ENCODE data around the gene NFATC2. TPM values are rescaled to one million over a fixed set of nuclear protein-coding genes. Genes with fewer than 3 reads are reported as not detected.

Gene NFATC2
- total and polyA plus RNA-seq, 2 of the 4 experiments (the other 2 are of a cell fraction), result 0.18 to 0.38 TPM

DNA sequence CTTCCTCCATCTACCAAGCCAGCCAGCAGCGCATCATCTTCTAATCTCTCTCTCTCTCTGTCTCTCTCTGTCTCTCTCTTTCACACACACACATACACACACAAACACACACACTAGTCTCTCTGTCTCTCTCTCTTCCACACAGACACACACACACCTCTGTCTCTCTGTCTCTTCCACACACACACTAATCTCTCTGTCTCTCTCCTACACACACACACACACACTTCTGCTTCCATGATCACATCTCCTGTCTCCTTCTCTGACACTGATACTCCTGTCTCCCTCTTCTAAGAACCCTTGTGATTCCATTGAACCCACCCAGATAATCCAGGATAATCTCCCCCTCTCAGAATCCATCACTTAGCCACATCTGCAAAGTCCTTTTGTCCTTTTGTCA lies 181.3 kb downstream of the NFATC2 start:
- H3K4me3 ChIP-seq (ENCODE audit: insufficient read depth, low read depth, low read length), result no peak overlapping the region
- in situ Hi-C loops (cut with MboI; ENCODE audit: low sequenced_read_pairs) (no loop called here), dilution Hi-C loops (cut with HindIII; ENCODE audit: low sequenced_read_pairs, unreplicated experiment) (no loop called here), intact Hi-C loops (cut with micrococcal nuclease) (no loop called here)
- H3K79me1 ChIP-seq (ENCODE audit: low read depth in 1 of 2, low read length in 2 of 2), result peaks cover 0 to 19% of the 10 kb centered on the region in 2 experiments; a peak in 2 of 4 replicates
- no peaks in the 10 kb centered on the region for H3K27me3 ChIP-seq (ENCODE audit: control insufficient read depth, insufficient read depth, low read length)
- H3K56ac ChIP-seq (ENCODE audit: extremely low read depth, insufficient read depth, low read length), result peak overlapping the region; percentile 45; the same call in 1 of the 2 replicates
- H3K4ac ChIP-seq (ENCODE audit: low read depth, low read length), result peak overlapping the region; percentile 97
- no peaks in the 10 kb centered on the region; the same call in 1 of the 2 replicates for H3K9me3 ChIP-seq (ENCODE audit: control insufficient read depth, insufficient read depth, low read length)
- no peaks in the 10 kb centered on the region for H4K20me1 ChIP-seq (ENCODE audit: insufficient read depth, low read length)
- peak overlapping the region; percentile 77 for H4K91ac ChIP-seq (ENCODE audit: insufficient read depth, low read depth, low read length)
- H2AFZ ChIP-seq (replicated peaks; ENCODE audit: low read length, poor library complexity), result peak overlapping the region; percentile 45
- H2BK5ac ChIP-seq (ENCODE audit: low read depth, low read length, poor library complexity, severe bottlenecking), result peak overlapping the region; percentile 88
- H3K9me1 ChIP-seq (ENCODE audit: insufficient read depth, low read length), result peaks cover 22% of the 10 kb centered on the region; the same call in 1 of the 2 replicates
- peak overlapping the region; percentile 98 for H2AK5ac ChIP-seq (ENCODE audit: low read depth, low read length)
- CTCF ChIA-PET, result interaction anchor here (1.1 kb wide), 1 partner anchor 374 kb away, joined by 3 read pairs; no protein-coding TSS in a partner anchor
- peak overlapping the region; percentile 61 for H4K5ac ChIP-seq (ENCODE audit: low read depth, low read length)
- peak overlapping the region; percentile 99 for H2BK120ac ChIP-seq (ENCODE audit: low read depth, low read length)
- H3K4me1 ChIP-seq (ENCODE audit: control insufficient read depth, insufficient read depth, low read length), result peaks cover 14% of the 10 kb centered on the region
- POLR2A ChIA-PET (ENCODE audit: unreplicated experiment), result no interaction called here
- peak overlapping the region; percentile 95; the same call in 2 of the 3 replicates for H2BK15ac ChIP-seq (ENCODE audit: low read depth, low read length)
- peak overlapping the region; percentile 98 for H2BK20ac ChIP-seq (ENCODE audit: low read depth, low read length)
- H3K18ac ChIP-seq (ENCODE audit: low read depth, low read length), result peak overlapping the region; percentile 83
- H3K9ac ChIP-seq (ENCODE audit: low read depth, low read length), result no peak overlapping the region
- H3K14ac ChIP-seq (replicated peaks; ENCODE audit: low read depth, low read length), result peak overlapping the region; percentile 99
- no TSS peak for BruUV-seq (replicated peaks)
- DNase-seq (no peak), ATAC-seq (ENCODE audit: low read depth) (no peak)
- H3K27ac ChIP-seq (ENCODE audit: insufficient read depth, low read length), result peak overlapping the region; percentile 51
- 93% methylated on average over 1 of the region's 1 CpG; no CpG with 5 or more reads in 1 of the 2 experiments for WGBS, 2 experiments (ENCODE audit: extremely low coverage in 2 of 2, insufficient read length in 1 of 2)
- H3K36me3 ChIP-seq (ENCODE audit: control insufficient read depth, insufficient read depth, low read length), result no peaks in the 10 kb centered on the region
- H4K8ac ChIP-seq (ENCODE audit: low read depth in 2 of 2, low read length in 2 of 2), result peak overlapping the region; percentile 73 to 82
- peak overlapping the region; percentile 60 for H2AK9ac ChIP-seq (replicated peaks; ENCODE audit: low read depth, low read length, poor library complexity)
- no peak for TF ChIP-seq BHLHE40 (IDR thresholded peaks at IDR 0.05; ENCODE audit: low read depth, low read length)
- TF ChIP-seq, protein P1, sequence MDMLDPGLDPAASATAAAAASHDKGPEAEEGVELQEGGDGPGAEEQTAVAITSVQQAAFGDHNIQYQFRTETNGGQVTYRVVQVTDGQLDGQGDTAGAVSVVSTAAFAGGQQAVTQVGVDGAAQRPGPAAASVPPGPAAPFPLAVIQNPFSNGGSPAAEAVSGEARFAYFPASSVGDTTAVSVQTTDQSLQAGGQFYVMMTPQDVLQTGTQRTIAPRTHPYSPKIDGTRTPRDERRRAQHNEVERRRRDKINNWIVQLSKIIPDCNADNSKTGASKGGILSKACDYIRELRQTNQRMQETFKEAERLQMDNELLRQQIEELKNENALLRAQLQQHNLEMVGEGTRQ (IDR thresholded peaks at IDR 0.05; ENCODE audit: low read depth, low read length), result no peak
- TF ChIP-seq, protein P2, sequence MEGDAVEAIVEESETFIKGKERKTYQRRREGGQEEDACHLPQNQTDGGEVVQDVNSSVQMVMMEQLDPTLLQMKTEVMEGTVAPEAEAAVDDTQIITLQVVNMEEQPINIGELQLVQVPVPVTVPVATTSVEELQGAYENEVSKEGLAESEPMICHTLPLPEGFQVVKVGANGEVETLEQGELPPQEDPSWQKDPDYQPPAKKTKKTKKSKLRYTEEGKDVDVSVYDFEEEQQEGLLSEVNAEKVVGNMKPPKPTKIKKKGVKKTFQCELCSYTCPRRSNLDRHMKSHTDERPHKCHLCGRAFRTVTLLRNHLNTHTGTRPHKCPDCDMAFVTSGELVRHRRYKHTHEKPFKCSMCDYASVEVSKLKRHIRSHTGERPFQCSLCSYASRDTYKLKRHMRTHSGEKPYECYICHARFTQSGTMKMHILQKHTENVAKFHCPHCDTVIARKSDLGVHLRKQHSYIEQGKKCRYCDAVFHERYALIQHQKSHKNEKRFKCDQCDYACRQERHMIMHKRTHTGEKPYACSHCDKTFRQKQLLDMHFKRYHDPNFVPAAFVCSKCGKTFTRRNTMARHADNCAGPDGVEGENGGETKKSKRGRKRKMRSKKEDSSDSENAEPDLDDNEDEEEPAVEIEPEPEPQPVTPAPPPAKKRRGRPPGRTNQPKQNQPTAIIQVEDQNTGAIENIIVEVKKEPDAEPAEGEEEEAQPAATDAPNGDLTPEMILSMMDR (conservative IDR thresholded peaks at IDR 0.05; ENCODE audit: low read depth, low read length), result no peak
- no peak for TF ChIP-seq RAD21 (IDR thresholded peaks at IDR 0.05; ENCODE audit: low read length)
- no peak for TF ChIP-seq CHD1 (IDR thresholded peaks at IDR 0.05; ENCODE audit: low read depth, low read length)
- TF ChIP-seq, protein P3, sequence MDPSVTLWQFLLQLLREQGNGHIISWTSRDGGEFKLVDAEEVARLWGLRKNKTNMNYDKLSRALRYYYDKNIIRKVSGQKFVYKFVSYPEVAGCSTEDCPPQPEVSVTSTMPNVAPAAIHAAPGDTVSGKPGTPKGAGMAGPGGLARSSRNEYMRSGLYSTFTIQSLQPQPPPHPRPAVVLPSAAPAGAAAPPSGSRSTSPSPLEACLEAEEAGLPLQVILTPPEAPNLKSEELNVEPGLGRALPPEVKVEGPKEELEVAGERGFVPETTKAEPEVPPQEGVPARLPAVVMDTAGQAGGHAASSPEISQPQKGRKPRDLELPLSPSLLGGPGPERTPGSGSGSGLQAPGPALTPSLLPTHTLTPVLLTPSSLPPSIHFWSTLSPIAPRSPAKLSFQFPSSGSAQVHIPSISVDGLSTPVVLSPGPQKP (IDR thresholded peaks at IDR 0.05; ENCODE audit: borderline replicate concordance, low read depth, low read length), result no peak
- TF ChIP-seq RFX5 (IDR thresholded peaks at IDR 0.05; ENCODE audit: low read depth, low read length), result no peak
- TF ChIP-seq MAFK (IDR thresholded peaks at IDR 0.05; ENCODE audit: low read depth, low read length), result no peak
- no peak for TF ChIP-seq NFE2L2 (IDR thresholded peaks at IDR 0.05; ENCODE audit: low read depth, low read length)
- TF ChIP-seq FOS (IDR thresholded peaks at IDR 0.05; ENCODE audit: low read depth, low read length), result no peak
- TF ChIP-seq MAZ (IDR thresholded peaks at IDR 0.05; ENCODE audit: borderline replicate concordance, low read depth, low read length), result no peak
- TF ChIP-seq POLR2A (IDR thresholded peaks at IDR 0.05; ENCODE audit: low read depth, low read length), result no peak
- no peak for TF ChIP-seq SMC3 (IDR thresholded peaks at IDR 0.05; ENCODE audit: low read depth, low read length)
- H3K23ac ChIP-seq (ENCODE audit: low read depth, low read length), result peak overlapping the region; percentile 98
- no peak overlapping the region for H3K4me2 ChIP-seq (ENCODE audit: low read depth, low read length)

All from IMR-90 (cell line).